ENCODE measurements around the gene AFF3.

Gene AFF3

DNA sequence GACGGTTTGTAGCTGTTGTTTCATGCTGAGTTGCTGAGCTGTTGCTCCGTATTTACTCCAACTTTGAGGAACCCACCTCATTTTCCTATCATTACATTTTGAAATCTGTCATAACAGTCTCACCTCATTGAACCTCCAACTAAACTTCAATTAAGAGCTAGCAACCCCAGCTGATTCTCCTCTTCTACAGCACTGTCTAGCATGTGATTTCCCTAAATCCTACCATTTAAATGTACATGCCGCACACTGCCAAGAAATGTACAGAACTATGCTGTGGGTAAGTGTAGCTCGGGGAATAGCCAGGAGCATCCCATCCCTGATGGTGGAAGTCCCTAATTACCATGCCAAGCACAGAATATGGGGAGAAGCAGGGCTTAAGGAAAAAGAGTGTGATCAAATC, 299.9 kb downstream of the AFF3 start:
- Histone ChIP-seq H3K27me3 (ENCODE audit: control insufficient read depth, insufficient read depth, low read length, poor library complexity, severe bottlenecking) (no peaks in the 10 kb centered on the region), H3K36me3 (ENCODE audit: control insufficient read depth, insufficient read depth, low read length) (no peaks in the 10 kb centered on the region), H3K4me1 (ENCODE audit: control insufficient read depth, insufficient read depth, low read length) (no peaks in the 10 kb centered on the region), H3K9me3 (ENCODE audit: control insufficient read depth, low read length) (no peaks in the 10 kb centered on the region), H3K4me3 (ENCODE audit: insufficient read depth, low read depth, low read length) (no peak overlapping the region), H3K27ac (ENCODE audit: insufficient read depth, low read depth, low read length, poor library complexity, severe bottlenecking) (no peak overlapping the region)
- 92 to 98% methylated on average over 4 of the region's 4 CpGs for WGBS, 2 experiments

DNA sequence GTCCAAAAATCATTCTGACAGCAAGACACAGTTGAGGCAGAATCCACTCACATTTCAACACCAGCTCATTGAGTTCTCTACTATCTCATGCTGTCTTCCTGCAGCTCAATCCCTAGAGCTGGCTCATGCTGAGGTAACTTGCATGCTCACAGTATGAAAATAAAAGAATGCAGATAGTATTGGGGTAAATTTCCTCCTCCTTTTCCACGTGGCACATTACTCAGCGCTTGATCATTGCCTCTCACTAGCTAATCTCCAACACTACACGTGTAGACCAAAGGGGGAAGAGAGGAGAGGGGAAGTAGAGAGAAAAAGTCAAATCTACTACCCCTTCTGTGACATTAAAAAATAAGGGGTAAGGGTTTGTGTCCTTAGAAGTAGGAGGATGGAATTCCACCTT, 300.6 kb downstream of the AFF3 start:
- no peaks in the 10 kb centered on the region for H3K4me1 ChIP-seq (ENCODE audit: control insufficient read depth, insufficient read depth, low read length)
- H3K4me3 ChIP-seq (ENCODE audit: insufficient read depth, low read depth, low read length): no peak overlapping the region
- H3K36me3 ChIP-seq (ENCODE audit: control insufficient read depth, insufficient read depth, low read length): no peaks in the 10 kb centered on the region
- WGBS, 2 experiments: no CpG with 5 or more reads among the region's 3 CpGs
- no peak overlapping the region for H3K27ac ChIP-seq (ENCODE audit: insufficient read depth, low read depth, low read length, poor library complexity, severe bottlenecking)
- no peaks in the 10 kb centered on the region for H3K9me3 ChIP-seq (ENCODE audit: control insufficient read depth, low read length)
- no peaks in the 10 kb centered on the region for H3K27me3 ChIP-seq (ENCODE audit: control insufficient read depth, insufficient read depth, low read length, poor library complexity, severe bottlenecking)

DNA sequence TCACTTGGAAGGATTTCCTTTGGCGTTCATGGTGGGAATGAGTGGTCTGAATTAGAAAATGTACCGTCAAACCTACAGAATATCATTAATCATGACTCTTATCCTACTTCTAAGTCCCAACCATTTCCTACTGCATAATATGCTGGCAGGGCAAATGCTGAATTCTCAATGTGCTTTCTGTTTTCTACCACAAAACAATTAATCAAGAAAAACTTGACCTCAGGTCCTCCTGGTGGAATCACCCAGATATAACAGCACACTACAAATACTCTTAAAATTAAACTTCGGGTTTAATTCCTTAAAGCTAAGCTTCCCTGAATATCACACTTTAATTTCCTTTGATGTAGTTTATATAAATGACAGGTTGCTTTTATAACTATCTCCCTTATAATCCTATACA, 301.6 kb downstream of the AFF3 start:
- H3K27me3 ChIP-seq (ENCODE audit: control insufficient read depth, insufficient read depth, low read length, poor library complexity, severe bottlenecking): no peaks in the 10 kb centered on the region
- H3K27ac ChIP-seq (ENCODE audit: insufficient read depth, low read depth, low read length, poor library complexity, severe bottlenecking): no peak overlapping the region
- no peaks in the 10 kb centered on the region for H3K36me3 ChIP-seq (ENCODE audit: control insufficient read depth, insufficient read depth, low read length)
- no peaks in the 10 kb centered on the region for H3K9me3 ChIP-seq (ENCODE audit: control insufficient read depth, low read length)
- H3K4me1 ChIP-seq (ENCODE audit: control insufficient read depth, insufficient read depth, low read length): no peaks in the 10 kb centered on the region
- 82 to 100% methylated on average over 2 to 3 of the region's 3 CpGs for WGBS, 2 experiments
- no peak overlapping the region for H3K4me3 ChIP-seq (ENCODE audit: insufficient read depth, low read depth, low read length)

DNA sequence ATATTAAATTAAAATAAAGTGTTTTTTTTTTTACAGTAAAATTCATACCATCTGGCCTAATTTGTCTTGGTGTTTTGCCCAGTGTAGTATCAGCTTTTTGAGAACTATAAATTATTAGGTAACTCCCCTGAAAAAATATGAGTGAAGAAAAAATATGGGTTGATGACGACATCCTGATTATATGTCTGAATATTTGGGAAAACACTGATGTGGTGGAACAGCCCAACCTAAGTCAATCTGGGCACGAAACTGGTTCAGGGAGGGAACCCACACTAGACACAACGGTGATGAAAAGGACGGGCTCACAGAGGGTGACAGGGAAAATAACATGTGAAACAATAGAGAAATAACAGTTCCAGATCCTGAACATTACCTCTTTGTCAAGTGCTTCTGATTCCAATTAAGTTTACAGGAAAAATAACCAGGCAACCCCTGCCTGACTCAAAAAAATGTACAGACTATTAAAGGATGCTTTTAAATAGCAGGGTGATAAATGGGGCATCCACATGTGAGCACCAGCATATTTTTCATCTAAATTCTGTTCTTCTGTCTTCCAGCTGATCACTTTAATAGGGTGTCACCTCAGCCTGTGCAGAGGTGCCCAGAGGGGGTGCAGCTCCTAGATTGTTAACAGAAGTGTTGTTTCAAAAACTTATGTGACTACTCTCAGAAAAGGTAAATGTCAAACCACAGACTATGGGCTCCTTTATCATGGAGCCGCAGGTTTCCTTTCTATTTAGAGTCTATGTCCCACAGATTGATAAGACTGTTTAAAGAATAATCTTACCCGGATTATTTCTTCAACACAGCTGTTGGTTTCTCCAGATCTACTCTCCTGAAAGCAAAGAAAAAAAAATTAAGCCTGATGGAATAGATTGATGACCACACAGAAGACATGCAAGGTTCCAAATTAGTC, 305.4 kb downstream of the AFF3 start:
- no peaks in the 10 kb centered on the region for H3K36me3 ChIP-seq (ENCODE audit: control insufficient read depth, insufficient read depth, low read length)
- H3K27me3 ChIP-seq (ENCODE audit: control insufficient read depth, insufficient read depth, low read length, poor library complexity, severe bottlenecking): no peaks in the 10 kb centered on the region
- no peak overlapping the region for H3K27ac ChIP-seq (ENCODE audit: insufficient read depth, low read depth, low read length, poor library complexity, severe bottlenecking)
- no peak overlapping the region for H3K4me3 ChIP-seq (ENCODE audit: insufficient read depth, low read depth, low read length)
- 95 to 96% methylated on average over 5 to 6 of the region's 6 CpGs for WGBS, 2 experiments
- H3K4me1 ChIP-seq (ENCODE audit: control insufficient read depth, insufficient read depth, low read length): no peaks in the 10 kb centered on the region
- H3K9me3 ChIP-seq (ENCODE audit: control insufficient read depth, low read length): no peaks in the 10 kb centered on the region

DNA sequence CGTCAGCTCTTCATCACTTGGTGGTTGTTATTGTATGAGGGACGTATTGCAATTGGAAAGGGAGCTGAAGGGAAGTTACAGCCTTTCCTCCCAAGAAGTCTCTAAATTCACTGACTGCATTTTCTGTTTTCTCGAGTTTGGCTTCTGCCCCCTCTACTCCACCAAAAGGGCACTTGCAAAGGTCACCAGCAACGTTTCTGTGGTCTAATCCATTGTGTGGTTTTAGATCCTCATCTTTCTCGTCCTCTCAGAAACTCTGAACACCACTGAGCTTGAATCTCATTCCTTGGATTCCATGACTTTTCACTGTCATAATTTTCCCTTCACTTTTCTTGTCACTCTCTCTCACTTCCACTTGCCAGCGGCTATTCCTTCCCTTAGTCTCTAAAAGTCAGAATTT, 308.0 kb downstream of the AFF3 start:
- Histone ChIP-seq H3K4me1 (ENCODE audit: control insufficient read depth, insufficient read depth, low read length) (no peaks in the 10 kb centered on the region), H3K36me3 (ENCODE audit: control insufficient read depth, insufficient read depth, low read length) (no peaks in the 10 kb centered on the region), H3K27me3 (ENCODE audit: control insufficient read depth, insufficient read depth, low read length, poor library complexity, severe bottlenecking) (no peaks in the 10 kb centered on the region), H3K9me3 (ENCODE audit: control insufficient read depth, low read length) (no peaks in the 10 kb centered on the region), H3K27ac (ENCODE audit: insufficient read depth, low read depth, low read length, poor library complexity, severe bottlenecking) (no peak overlapping the region), H3K4me3 (ENCODE audit: insufficient read depth, low read depth, low read length) (no peak overlapping the region)
- 79 to 89% methylated on average over 6 of the region's 6 CpGs for WGBS, 2 experiments

DNA sequence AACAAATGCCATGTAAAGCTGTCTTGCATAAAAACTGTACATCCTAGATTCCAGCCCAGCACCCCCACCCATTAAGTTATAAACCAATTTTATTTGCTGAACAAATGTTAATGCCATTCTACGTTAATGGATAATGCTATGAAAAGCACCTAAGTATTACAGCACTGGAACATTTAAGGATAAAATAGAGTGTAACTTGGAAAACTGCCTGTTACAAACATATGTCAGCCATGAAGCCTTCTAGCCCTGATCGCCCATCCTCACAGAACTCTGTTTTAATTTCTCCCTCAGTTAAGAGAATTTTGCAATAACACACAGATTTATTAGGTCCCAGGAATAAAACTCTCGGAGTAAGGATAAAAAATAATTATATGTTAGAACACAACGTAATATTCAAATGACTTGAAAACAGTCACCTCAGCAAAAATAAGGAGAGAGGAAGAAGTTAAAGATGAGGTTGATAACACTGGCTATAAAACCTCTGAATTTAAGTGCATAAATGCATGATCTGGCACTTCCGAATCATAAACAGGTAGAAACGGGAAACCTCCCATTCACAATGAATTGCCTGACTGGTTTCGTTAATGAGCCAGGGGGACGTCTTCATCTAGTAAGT, 308.7 kb downstream of the AFF3 start:
- Histone ChIP-seq H3K36me3 (ENCODE audit: control insufficient read depth, insufficient read depth, low read length) (no peaks in the 10 kb centered on the region), H3K27me3 (ENCODE audit: control insufficient read depth, insufficient read depth, low read length, poor library complexity, severe bottlenecking) (no peaks in the 10 kb centered on the region), H3K4me1 (ENCODE audit: control insufficient read depth, insufficient read depth, low read length) (no peaks in the 10 kb centered on the region), H3K27ac (ENCODE audit: insufficient read depth, low read depth, low read length, poor library complexity, severe bottlenecking) (no peak overlapping the region), H3K9me3 (ENCODE audit: control insufficient read depth, low read length) (no peaks in the 10 kb centered on the region), H3K4me3 (ENCODE audit: insufficient read depth, low read depth, low read length) (no peak overlapping the region)
- 89 to 92% methylated on average over 6 to 8 of the region's 8 CpGs for WGBS, 2 experiments

DNA sequence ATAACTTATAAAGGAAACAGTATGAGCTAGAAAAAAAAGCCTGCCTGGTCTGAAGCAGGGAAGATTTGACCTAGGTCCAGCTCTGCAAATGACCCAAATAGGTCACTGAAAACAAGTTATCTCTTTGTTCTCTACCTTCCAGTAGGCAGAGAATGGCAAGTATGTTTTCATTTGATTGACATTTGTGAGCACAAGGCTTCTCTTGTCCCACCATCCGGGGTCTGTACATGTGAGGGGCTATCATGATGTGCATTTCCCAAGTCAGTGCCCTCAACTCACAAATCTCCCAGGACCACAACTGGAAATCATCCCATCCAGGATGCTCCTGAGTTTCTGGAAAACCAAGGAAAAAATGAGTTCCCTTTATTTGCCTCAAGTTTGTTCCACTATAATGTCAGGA, 309.5 kb downstream of the AFF3 start:
- Histone ChIP-seq H3K9me3 (ENCODE audit: control insufficient read depth, low read length) (no peaks in the 10 kb centered on the region), H3K4me1 (ENCODE audit: control insufficient read depth, insufficient read depth, low read length) (no peaks in the 10 kb centered on the region), H3K27me3 (ENCODE audit: control insufficient read depth, insufficient read depth, low read length, poor library complexity, severe bottlenecking) (no peaks in the 10 kb centered on the region), H3K27ac (ENCODE audit: insufficient read depth, low read depth, low read length, poor library complexity, severe bottlenecking) (no peak overlapping the region), H3K4me3 (ENCODE audit: insufficient read depth, low read depth, low read length) (no peak overlapping the region), H3K36me3 (ENCODE audit: control insufficient read depth, insufficient read depth, low read length) (no peaks in the 10 kb centered on the region)
- 91 to 100% methylated on average over 1 of the region's 1 CpG for WGBS, 2 experiments

DNA sequence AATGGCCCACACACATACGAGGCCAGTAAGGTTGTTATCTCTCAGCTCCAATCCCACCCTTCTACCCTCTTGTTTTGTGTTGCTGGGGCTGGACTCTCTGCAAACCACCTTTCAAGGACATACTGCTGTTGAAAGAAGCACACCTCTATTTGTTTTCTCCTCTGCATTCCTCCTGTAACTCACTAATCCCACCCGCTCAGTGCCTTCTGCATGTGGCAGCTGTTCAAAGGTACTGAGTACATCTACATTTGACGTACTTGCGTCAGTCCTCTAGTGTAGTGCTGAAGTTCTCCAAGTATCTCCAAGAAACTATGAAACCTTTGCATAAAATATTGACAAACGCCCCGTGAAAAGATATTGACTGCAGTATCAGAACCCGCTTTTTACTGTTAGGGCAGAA, 310.6 kb downstream of the AFF3 start:
- WGBS, 2 experiments: 94 to 96% methylated on average over 7 of the region's 7 CpGs
- Histone ChIP-seq H3K36me3 (ENCODE audit: control insufficient read depth, insufficient read depth, low read length) (no peaks in the 10 kb centered on the region), H3K4me1 (ENCODE audit: control insufficient read depth, insufficient read depth, low read length) (no peaks in the 10 kb centered on the region), H3K4me3 (ENCODE audit: insufficient read depth, low read depth, low read length) (no peak overlapping the region), H3K27ac (ENCODE audit: insufficient read depth, low read depth, low read length, poor library complexity, severe bottlenecking) (no peak overlapping the region), H3K9me3 (ENCODE audit: control insufficient read depth, low read length) (no peaks in the 10 kb centered on the region), H3K27me3 (ENCODE audit: control insufficient read depth, insufficient read depth, low read length, poor library complexity, severe bottlenecking) (no peaks in the 10 kb centered on the region)

DNA sequence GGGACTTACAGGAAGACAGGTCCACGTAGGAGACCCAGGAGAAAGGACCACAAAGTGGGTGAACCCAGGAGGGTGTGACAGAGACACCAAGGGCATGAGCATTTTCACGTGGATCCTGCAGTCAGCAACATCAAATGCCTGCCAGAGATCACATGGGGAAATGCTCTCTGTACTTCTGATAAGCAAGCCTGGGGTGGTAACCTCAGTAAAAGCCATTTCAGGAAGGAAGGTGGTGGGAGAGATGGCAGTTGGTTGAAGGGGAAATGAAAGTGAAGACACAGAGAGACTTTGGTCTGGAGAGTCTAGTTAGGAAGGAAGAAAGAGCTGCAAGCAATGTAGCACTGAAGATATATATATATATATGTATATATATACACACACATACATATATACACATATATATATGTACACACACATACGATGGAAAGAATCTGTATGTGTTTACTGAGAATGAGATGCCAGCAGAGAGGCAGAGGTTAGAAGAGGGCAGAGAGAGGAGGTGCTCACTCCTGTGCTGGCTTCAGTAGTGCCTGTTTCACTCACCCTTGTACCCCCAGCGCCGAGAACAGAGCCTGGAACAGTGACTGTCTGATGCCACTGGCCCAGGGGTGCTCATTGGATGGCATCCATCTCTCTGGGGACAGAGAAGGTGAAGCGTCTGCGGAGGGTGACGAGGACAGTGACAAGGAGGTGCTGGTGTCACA, 314.9 kb downstream of the AFF3 start:
- Histone ChIP-seq H3K27me3 (ENCODE audit: control insufficient read depth, insufficient read depth, low read length, poor library complexity, severe bottlenecking) (no peaks in the 10 kb centered on the region), H3K36me3 (ENCODE audit: control insufficient read depth, insufficient read depth, low read length) (no peaks in the 10 kb centered on the region), H3K9me3 (ENCODE audit: control insufficient read depth, low read length) (no peaks in the 10 kb centered on the region), H3K4me1 (ENCODE audit: control insufficient read depth, insufficient read depth, low read length) (peaks cover 5% of the 10 kb centered on the region), H3K4me3 (ENCODE audit: insufficient read depth, low read depth, low read length) (no peak overlapping the region), H3K27ac (ENCODE audit: insufficient read depth, low read depth, low read length, poor library complexity, severe bottlenecking) (no peak overlapping the region)
- 93 to 94% methylated on average over 7 to 8 of the region's 8 CpGs for WGBS, 2 experiments

DNA sequence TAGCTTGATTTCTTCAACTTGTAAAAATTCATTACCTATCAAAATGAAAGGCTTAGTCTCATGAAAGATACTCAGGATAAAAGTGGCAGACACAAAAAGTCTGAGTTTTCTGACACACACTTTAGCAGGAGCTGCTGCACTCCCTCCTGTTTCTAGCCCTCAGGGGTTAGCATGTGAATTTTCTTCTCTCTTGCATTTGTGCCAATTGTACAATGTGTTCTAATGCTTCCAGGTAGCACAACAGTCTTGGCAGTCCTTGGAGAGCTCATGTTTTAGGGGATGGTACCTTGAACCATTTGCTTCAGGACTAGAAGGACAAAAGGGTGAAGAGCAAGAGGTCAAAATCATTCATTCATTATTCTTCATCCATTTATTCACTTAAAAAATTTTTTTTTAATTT, 316.8 kb downstream of the AFF3 start:
- H3K27me3 ChIP-seq (ENCODE audit: control insufficient read depth, insufficient read depth, low read length, poor library complexity, severe bottlenecking): no peaks in the 10 kb centered on the region
- no peaks in the 10 kb centered on the region for H3K36me3 ChIP-seq (ENCODE audit: control insufficient read depth, insufficient read depth, low read length)
- no peaks in the 10 kb centered on the region for H3K9me3 ChIP-seq (ENCODE audit: control insufficient read depth, low read length)
- no peak overlapping the region for H3K4me3 ChIP-seq (ENCODE audit: insufficient read depth, low read depth, low read length)
- peaks cover 5% of the 10 kb centered on the region for H3K4me1 ChIP-seq (ENCODE audit: control insufficient read depth, insufficient read depth, low read length)
- no peak overlapping the region for H3K27ac ChIP-seq (ENCODE audit: insufficient read depth, low read depth, low read length, poor library complexity, severe bottlenecking)
